Measurements from ENCODE around the gene GRIN1.

GRIN1 gene

DNA sequence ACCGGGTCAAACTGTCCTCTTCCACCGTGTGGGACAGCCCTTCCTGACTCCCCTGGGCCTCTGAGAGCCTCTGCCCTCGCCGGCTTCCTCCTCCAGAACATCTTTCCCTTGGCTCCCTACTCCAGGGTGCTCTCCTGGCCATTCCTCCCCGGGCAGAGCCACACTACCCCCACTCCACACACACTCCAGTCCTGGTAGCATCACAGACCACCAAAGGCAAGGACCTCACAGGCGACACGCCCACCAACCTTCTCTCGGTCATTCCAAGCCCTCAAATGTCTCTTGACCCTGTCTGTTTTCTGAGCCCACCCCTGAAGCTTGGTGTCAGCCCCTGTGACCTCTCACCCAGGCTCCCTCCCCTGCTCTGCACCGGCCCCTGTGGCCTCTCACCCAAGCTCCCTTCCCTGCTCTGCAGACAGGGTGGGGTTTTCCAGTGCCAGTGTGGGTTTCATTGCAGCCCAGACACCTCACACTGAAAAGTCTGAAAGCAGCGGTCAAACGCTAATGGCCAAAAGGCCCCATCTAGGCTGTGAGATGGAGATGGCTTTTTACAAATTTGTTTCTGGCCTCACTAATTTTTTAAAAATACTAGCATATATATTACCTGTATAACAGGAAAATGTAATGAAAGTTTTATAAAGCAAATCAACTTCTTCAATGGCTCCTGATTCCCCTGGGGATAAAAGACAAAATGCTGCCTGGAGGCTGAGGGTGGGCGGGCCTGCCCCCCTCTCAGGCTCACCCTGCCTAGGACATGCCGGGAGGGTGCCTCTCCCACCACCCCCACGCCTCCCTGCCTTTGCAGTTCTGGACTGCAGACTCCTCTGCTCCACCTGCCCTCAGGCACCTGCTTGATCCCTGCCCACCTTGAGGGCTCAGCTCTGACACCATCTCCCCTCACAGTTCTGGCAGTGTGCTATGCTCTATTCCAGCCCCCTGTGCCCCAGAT is 20.4 kb downstream of the GRIN1 start:
- Histone ChIP-seq H4K20me1 (ENCODE audit: low read depth, low read length) (no peaks in the 10 kb centered on the region), H3K27me3 (ENCODE audit: low read length) (no peaks in the 10 kb centered on the region), H3K9me3 (ENCODE audit: insufficient read depth, low read length) (no peaks in the 10 kb centered on the region), H3F3A (ENCODE audit: insufficient read depth) (no peaks in the 10 kb centered on the region), H3K79me2 (ENCODE audit: insufficient read depth, low read length) (no peaks in the 10 kb centered on the region), H3K4me3 (ENCODE audit: insufficient read depth, low read length, poor library complexity, severe bottlenecking) (no peak overlapping the region), H3K4me2 (ENCODE audit: low read depth, low read length, poor library complexity, severe bottlenecking) (no peak overlapping the region), H3K9ac (ENCODE audit: low read length) (no peak overlapping the region), H3K36me3 (ENCODE audit: low read length) (no peaks in the 10 kb centered on the region), H3K27ac (ENCODE audit: low read depth, low read length) (no peak overlapping the region), H2AFZ (ENCODE audit: low read depth, low read length, severe bottlenecking) (no peak overlapping the region), H3K9me2 (replicated peaks; ENCODE audit: insufficient read depth, low read length) (no peaks in the 10 kb centered on the region)
- no peak for TF ChIP-seq EZH2phosphoT487 (conservative IDR thresholded peaks at IDR 0.05; ENCODE audit: low read length)
- TF ChIP-seq, protein P1, sequence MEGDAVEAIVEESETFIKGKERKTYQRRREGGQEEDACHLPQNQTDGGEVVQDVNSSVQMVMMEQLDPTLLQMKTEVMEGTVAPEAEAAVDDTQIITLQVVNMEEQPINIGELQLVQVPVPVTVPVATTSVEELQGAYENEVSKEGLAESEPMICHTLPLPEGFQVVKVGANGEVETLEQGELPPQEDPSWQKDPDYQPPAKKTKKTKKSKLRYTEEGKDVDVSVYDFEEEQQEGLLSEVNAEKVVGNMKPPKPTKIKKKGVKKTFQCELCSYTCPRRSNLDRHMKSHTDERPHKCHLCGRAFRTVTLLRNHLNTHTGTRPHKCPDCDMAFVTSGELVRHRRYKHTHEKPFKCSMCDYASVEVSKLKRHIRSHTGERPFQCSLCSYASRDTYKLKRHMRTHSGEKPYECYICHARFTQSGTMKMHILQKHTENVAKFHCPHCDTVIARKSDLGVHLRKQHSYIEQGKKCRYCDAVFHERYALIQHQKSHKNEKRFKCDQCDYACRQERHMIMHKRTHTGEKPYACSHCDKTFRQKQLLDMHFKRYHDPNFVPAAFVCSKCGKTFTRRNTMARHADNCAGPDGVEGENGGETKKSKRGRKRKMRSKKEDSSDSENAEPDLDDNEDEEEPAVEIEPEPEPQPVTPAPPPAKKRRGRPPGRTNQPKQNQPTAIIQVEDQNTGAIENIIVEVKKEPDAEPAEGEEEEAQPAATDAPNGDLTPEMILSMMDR (IDR thresholded peaks at IDR 0.05; ENCODE audit: insufficient read depth, low read length, poor library complexity, severe bottlenecking), result no peak

DNA sequence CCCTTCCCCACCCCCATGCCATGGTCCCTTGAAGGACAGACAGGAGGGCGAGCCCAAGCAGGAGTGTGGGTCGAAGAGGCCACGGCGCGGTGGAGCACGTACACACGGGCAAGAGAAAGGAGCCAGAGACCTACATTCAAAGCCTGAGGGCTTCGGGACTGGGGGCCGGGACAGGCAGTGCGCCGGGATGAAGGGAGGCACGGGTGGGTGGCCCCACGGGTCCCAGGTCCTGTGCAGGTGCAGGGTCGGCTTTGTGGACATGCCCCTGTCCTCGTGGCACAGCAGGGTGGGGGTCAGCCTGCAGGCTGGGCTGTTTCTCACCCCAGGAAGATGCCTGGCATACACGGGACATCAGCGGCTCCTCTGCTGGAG is 21.1 kb downstream of the GRIN1 start:
- no peaks in the 10 kb centered on the region for H4K20me1 ChIP-seq (ENCODE audit: low read depth, low read length)
- H3F3A ChIP-seq (ENCODE audit: insufficient read depth), result no peaks in the 10 kb centered on the region
- H3K4me3 ChIP-seq (ENCODE audit: insufficient read depth, low read length, poor library complexity, severe bottlenecking), result no peak overlapping the region
- no peak overlapping the region for H3K4me2 ChIP-seq (ENCODE audit: low read depth, low read length, poor library complexity, severe bottlenecking)
- H3K27ac ChIP-seq (ENCODE audit: low read depth, low read length), result no peak overlapping the region
- TF ChIP-seq, protein P1 (IDR thresholded peaks at IDR 0.05; ENCODE audit: insufficient read depth, low read length, poor library complexity, severe bottlenecking), result no peak
- no peak for TF ChIP-seq EZH2phosphoT487 (conservative IDR thresholded peaks at IDR 0.05; ENCODE audit: low read length)
- H3K9me3 ChIP-seq (ENCODE audit: insufficient read depth, low read length), result no peaks in the 10 kb centered on the region
- H3K9ac ChIP-seq (ENCODE audit: low read length), result no peak overlapping the region
- H3K27me3 ChIP-seq (ENCODE audit: low read length), result no peaks in the 10 kb centered on the region
- H3K79me2 ChIP-seq (ENCODE audit: insufficient read depth, low read length), result no peaks in the 10 kb centered on the region
- no peaks in the 10 kb centered on the region for H3K9me2 ChIP-seq (replicated peaks; ENCODE audit: insufficient read depth, low read length)
- no peak overlapping the region for H2AFZ ChIP-seq (ENCODE audit: low read depth, low read length, severe bottlenecking)
- no peaks in the 10 kb centered on the region for H3K36me3 ChIP-seq (ENCODE audit: low read length)

DNA sequence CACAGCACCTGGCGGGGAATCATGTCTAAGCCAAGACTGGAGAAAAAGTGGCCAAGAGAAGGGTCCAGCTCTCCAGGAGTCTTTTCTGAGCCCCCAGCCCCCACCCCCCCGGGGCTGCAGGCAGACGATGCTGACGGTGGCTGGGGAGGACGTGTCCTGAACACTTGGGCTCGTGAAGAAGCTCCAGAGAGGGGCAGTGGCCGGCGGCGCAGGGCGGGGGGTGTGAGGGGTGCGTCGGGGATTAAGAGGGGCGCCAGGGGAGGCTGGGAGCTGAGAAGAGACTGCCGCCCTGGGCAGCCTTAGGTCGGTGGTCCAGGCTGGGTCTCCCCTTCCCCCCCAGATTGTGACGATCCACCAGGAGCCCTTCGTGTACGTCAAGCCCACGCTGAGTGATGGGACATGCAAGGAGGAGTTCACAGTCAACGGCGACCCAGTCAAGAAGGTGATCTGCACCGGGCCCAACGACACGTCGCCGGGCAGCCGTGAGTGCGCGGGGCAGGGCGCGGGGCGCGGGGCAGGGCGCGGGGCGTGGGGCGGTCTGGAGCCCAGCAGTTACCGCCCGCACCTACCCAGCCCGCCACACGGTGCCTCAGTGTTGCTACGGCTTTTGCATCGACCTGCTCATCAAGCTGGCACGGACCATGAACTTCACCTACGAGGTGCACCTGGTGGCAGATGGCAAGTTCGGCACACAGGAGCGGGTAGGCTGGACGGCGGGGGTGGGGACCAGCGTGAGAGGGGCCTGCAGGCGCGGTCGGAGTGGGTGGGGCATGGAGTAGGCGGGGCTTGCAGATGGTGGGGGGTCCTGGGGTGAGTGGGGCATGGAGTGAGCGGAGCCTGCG is 22.0 kb downstream of the GRIN1 start:
- no peaks in the 10 kb centered on the region for H4K20me1 ChIP-seq (ENCODE audit: low read depth, low read length)
- no peaks in the 10 kb centered on the region for H3K27me3 ChIP-seq (ENCODE audit: low read length)
- H3K9ac ChIP-seq (ENCODE audit: low read length), result no peak overlapping the region
- no peak overlapping the region for H2AFZ ChIP-seq (ENCODE audit: low read depth, low read length, severe bottlenecking)
- no peaks in the 10 kb centered on the region for H3K9me2 ChIP-seq (replicated peaks; ENCODE audit: insufficient read depth, low read length)
- TF ChIP-seq, protein P1 (IDR thresholded peaks at IDR 0.05; ENCODE audit: insufficient read depth, low read length, poor library complexity, severe bottlenecking), result no peak
- TF ChIP-seq EZH2phosphoT487 (conservative IDR thresholded peaks at IDR 0.05; ENCODE audit: low read length), result no peak
- no peaks in the 10 kb centered on the region for H3K9me3 ChIP-seq (ENCODE audit: insufficient read depth, low read length)
- no peak overlapping the region for H3K27ac ChIP-seq (ENCODE audit: low read depth, low read length)
- H3F3A ChIP-seq (ENCODE audit: insufficient read depth), result no peaks in the 10 kb centered on the region
- no peaks in the 10 kb centered on the region for H3K79me2 ChIP-seq (ENCODE audit: insufficient read depth, low read length)
- H3K4me2 ChIP-seq (ENCODE audit: low read depth, low read length, poor library complexity, severe bottlenecking), result no peak overlapping the region
- H3K4me3 ChIP-seq (ENCODE audit: insufficient read depth, low read length, poor library complexity, severe bottlenecking), result no peak overlapping the region
- H3K36me3 ChIP-seq (ENCODE audit: low read length), result no peaks in the 10 kb centered on the region

Measured in SU-DHL-6 (cell line).